Esophagus (tissue), 2 donors: ENCODE measurements around the gene SIRT5. TPM values are rescaled to one million over a fixed set of nuclear protein-coding genes. Genes with fewer than 3 reads are reported as not detected.

ENCODE experiments used
- H3K27ac ChIP-seq, 2 donors: one replicate each; pipeline ENCODE4 v1.5.1; 2013; ENCODE audit warnings: low read depth in 2 of 2, mild to moderate bottlenecking in 2 of 2, inconsistent platforms in 1 of 2, low read length in 1 of 2, moderate library complexity in 1 of 2
- H3K27me3 ChIP-seq, 2 donors: one replicate each; pipeline ENCODE4 v1.6.1; 2013; ENCODE audit warnings: low read length in 2 of 2, control low read depth in 1 of 2, mild to moderate bottlenecking in 1 of 2; ENCODE audit not compliant: insufficient read depth in 2 of 2, control insufficient read depth in 1 of 2
- H3K36me3 ChIP-seq, 2 donors: one replicate each; pipeline ENCODE4 v1.6.1; 2013; ENCODE audit warnings: low read length in 1 of 2; ENCODE audit not compliant: control insufficient read depth in 2 of 2, insufficient read depth in 2 of 2
- H3K4me1 ChIP-seq, 2 donors: one replicate each; pipeline ENCODE4 v1.6.1; 2013; ENCODE audit warnings: low read length in 1 of 2; ENCODE audit not compliant: control insufficient read depth in 2 of 2, insufficient read depth in 2 of 2
- H3K4me3 ChIP-seq, 2 donors: one replicate each; pipeline ENCODE4 v1.5.1; 2013; ENCODE audit warnings: low read length in 2 of 2, mild to moderate bottlenecking in 2 of 2, low read depth in 1 of 2, moderate library complexity in 1 of 2
- H3K9me3 ChIP-seq, 2 donors: one replicate each; pipeline ENCODE4 v1.6.1; 2013; ENCODE audit warnings: mild to moderate bottlenecking in 2 of 2, low read depth in 1 of 2, low read length in 1 of 2, moderate library complexity in 1 of 2; ENCODE audit not compliant: control insufficient read depth in 2 of 2, insufficient read depth in 1 of 2
- whole genome bisulfite sequencing, 2 donors: extraction: QIAGEN DNeasy Blood & Tissue Kit; methylation state at CpG; one replicate each; pipeline ENCODE4 v1.1.7; 2013; 5-methylcytosine and 5-hydroxymethylcytosine counted together
- polyA plus RNA-seq, 2 donors: library from polyadenylated mRNA; stranded (reverse); fragments of 200-250 nt; gene quantifications; one replicate each; pipeline ENCODE4 v1.2.3, GENCODE V29; 2013
- donor health status: healthy with polysubstance abuse.
- donor health status: Bipolar disorder and iron deficiency.

The SIRT5 gene
- polyA plus RNA-seq, 2 donors = 3.6 to 5.5 TPM

GRCh38 chr6:13638014-13638413 lies 63.6 kb downstream of the SIRT5 start:
- no peak overlapping the region for H3K4me3 ChIP-seq
- no peaks in the 10 kb centered on the region for H3K9me3 ChIP-seq
- no peaks in the 10 kb centered on the region for H3K27me3 ChIP-seq
- H3K36me3 ChIP-seq = peaks cover 0 to 4% of the 10 kb centered on the region in 2 donors
- H3K4me1 ChIP-seq = no peaks in the 10 kb centered on the region
- H3K27ac ChIP-seq = no peak overlapping the region
- WGBS, 2 donors = 89 to 94% methylated on average over 1 of the region's 1 CpG

- Histone ChIP-seq H3K9me3 (no peaks in the 10 kb centered on the region), H3K27me3 (no peaks in the 10 kb centered on the region), H3K36me3 (peaks cover 0 to 4% of the 10 kb centered on the region in 2 donors), H3K27ac (no peak overlapping the region), H3K4me3 (no peak overlapping the region), H3K4me1 (no peaks in the 10 kb centered on the region)
- 90 to 91% methylated on average over 4 of the region's 4 CpGs for WGBS, 2 donors
Measured at GRCh38 chr6:13638626-13639025, 64.2 kb downstream of the SIRT5 start.

- Histone ChIP-seq H3K27me3 (no peaks in the 10 kb centered on the region), H3K27ac (no peak overlapping the region), H3K4me1 (no peaks in the 10 kb centered on the region), H3K4me3 (no peak overlapping the region), H3K36me3 (peaks cover 2 to 4% of the 10 kb centered on the region in 2 donors), H3K9me3 (no peaks in the 10 kb centered on the region)
- WGBS, 2 donors = 63 to 70% methylated on average over 5 of the region's 5 CpGs
Measured at GRCh38 chr6:13641315-13641714, 66.9 kb downstream of the SIRT5 start.

GRCh38 chr6:13643125-13643524 lies 68.7 kb downstream of the SIRT5 start:
- 83 to 84% methylated on average over 3 of the region's 3 CpGs for WGBS, 2 donors
- H3K9me3 ChIP-seq = no peaks in the 10 kb centered on the region
- peaks cover 2 to 4% of the 10 kb centered on the region in 2 donors for H3K36me3 ChIP-seq
- H3K4me3 ChIP-seq = no peak overlapping the region
- no peaks in the 10 kb centered on the region for H3K4me1 ChIP-seq
- no peaks in the 10 kb centered on the region for H3K27me3 ChIP-seq
- no peak overlapping the region for H3K27ac ChIP-seq

- no peak overlapping the region for H3K4me3 ChIP-seq
Measured at GRCh38 chr6:13648850-13649249, 74.4 kb downstream of the SIRT5 start.

GRCh38 chr6:13649393-13649792 lies 75.0 kb downstream of the SIRT5 start:
- peaks cover 3 to 4% of the 10 kb centered on the region in 2 donors for H3K36me3 ChIP-seq
- H3K9me3 ChIP-seq = no peaks in the 10 kb centered on the region
- no peak overlapping the region for H3K4me3 ChIP-seq
- 91 to 93% methylated on average over 4 of the region's 4 CpGs for WGBS, 2 donors
- no peaks in the 10 kb centered on the region for H3K27me3 ChIP-seq
- no peak overlapping the region for H3K27ac ChIP-seq
- no peaks in the 10 kb centered on the region for H3K4me1 ChIP-seq

More at GRCh38 chr6:13648850-13649249, 74.4 kb downstream of the SIRT5 start:
- no peaks in the 10 kb centered on the region for H3K9me3 ChIP-seq
- no peaks in the 10 kb centered on the region for H3K27me3 ChIP-seq
- H3K27ac ChIP-seq = no peak overlapping the region
- H3K36me3 ChIP-seq = peaks cover 3 to 4% of the 10 kb centered on the region in 2 donors
- no peaks in the 10 kb centered on the region for H3K4me1 ChIP-seq

GRCh38 chr6:13653296-13653695 lies 78.9 kb downstream of the SIRT5 start:
- H3K27ac ChIP-seq = no peak overlapping the region
- 86 to 90% methylated on average over 2 of the region's 2 CpGs for WGBS, 2 donors
- no peaks in the 10 kb centered on the region for H3K4me1 ChIP-seq
- no peaks in the 10 kb centered on the region for H3K9me3 ChIP-seq
- peaks cover 2 to 3% of the 10 kb centered on the region in 2 donors for H3K36me3 ChIP-seq
- no peak overlapping the region for H3K4me3 ChIP-seq
- no peaks in the 10 kb centered on the region for H3K27me3 ChIP-seq

- Histone ChIP-seq H3K4me1 (no peaks in the 10 kb centered on the region), H3K4me3 (no peak overlapping the region), H3K27ac (no peak overlapping the region), H3K27me3 (no peaks in the 10 kb centered on the region), H3K36me3 (peaks cover 2% of the 10 kb centered on the region in 2 donors), H3K9me3 (no peaks in the 10 kb centered on the region)
Measured at GRCh38 chr6:13654496-13654895, 80.1 kb downstream of the SIRT5 start.

- H3K4me1 ChIP-seq = peaks cover 0 to 3% of the 10 kb centered on the region in 2 donors
- H3K36me3 ChIP-seq = peaks cover 0 to 2% of the 10 kb centered on the region in 2 donors
- no peak overlapping the region for H3K4me3 ChIP-seq
- no peak overlapping the region for H3K27ac ChIP-seq
- 83 to 89% methylated on average over 1 of the region's 1 CpG for WGBS, 2 donors
- H3K27me3 ChIP-seq = no peaks in the 10 kb centered on the region
- no peaks in the 10 kb centered on the region for H3K9me3 ChIP-seq
Measured at GRCh38 chr6:13655700-13656099, 81.3 kb downstream of the SIRT5 start.

GRCh38 chr6:13660273-13660672 lies 85.9 kb downstream of the SIRT5 start:
- H3K4me1 ChIP-seq = peaks cover 0 to 5% of the 10 kb centered on the region in 2 donors

More at GRCh38 chr6:13660273-13660672, 85.9 kb downstream of the SIRT5 start:
- Histone ChIP-seq H3K27me3 (no peaks in the 10 kb centered on the region), H3K36me3 (no peaks in the 10 kb centered on the region), H3K4me3 (no peak overlapping the region), H3K27ac (no peak overlapping the region), H3K9me3 (no peaks in the 10 kb centered on the region)
- 93 to 95% methylated on average over 1 of the region's 1 CpG for WGBS, 2 donors
